GM23248 (cell line): ENCODE results near the gene ANXA8.
"Not testable (repeated sequence)": the region's sequence is repeated elsewhere in the genome, so short reads cannot be mapped to it uniquely, and the experiment has no call there.

Experiments
- EZH2 ChIP-seq: fragments of 200-600 bp; sonication (generic); IDR thresholded peaks from 2 replicates; pipeline ENCODE4 v1.6.1; 2018; ENCODE audit warnings: antibody characterized with exemption, mild to moderate bottlenecking; ENCODE audit not compliant: insufficient read depth, poor library complexity, severe bottlenecking
- EZH2phosphoT487 ChIP-seq: fragments of 200-600 bp; sonication (generic); IDR thresholded peaks from 2 replicates; pipeline ENCODE4 v1.6.1; 2018; ENCODE audit warnings: antibody characterized with exemption, moderate library complexity, mild to moderate bottlenecking, low read depth; ENCODE audit not compliant: insufficient read depth

- not testable (repeated sequence) for TF ChIP-seq EZH2, EZH2phosphoT487
These were observed 7.7 kb upstream of the ANXA8 start, which contains the start of gene FAM25G for GRCh38 chr10:47491600-47491999.
